ENCODE measurements around the gene TSFM.

The TSFM gene

DNA sequence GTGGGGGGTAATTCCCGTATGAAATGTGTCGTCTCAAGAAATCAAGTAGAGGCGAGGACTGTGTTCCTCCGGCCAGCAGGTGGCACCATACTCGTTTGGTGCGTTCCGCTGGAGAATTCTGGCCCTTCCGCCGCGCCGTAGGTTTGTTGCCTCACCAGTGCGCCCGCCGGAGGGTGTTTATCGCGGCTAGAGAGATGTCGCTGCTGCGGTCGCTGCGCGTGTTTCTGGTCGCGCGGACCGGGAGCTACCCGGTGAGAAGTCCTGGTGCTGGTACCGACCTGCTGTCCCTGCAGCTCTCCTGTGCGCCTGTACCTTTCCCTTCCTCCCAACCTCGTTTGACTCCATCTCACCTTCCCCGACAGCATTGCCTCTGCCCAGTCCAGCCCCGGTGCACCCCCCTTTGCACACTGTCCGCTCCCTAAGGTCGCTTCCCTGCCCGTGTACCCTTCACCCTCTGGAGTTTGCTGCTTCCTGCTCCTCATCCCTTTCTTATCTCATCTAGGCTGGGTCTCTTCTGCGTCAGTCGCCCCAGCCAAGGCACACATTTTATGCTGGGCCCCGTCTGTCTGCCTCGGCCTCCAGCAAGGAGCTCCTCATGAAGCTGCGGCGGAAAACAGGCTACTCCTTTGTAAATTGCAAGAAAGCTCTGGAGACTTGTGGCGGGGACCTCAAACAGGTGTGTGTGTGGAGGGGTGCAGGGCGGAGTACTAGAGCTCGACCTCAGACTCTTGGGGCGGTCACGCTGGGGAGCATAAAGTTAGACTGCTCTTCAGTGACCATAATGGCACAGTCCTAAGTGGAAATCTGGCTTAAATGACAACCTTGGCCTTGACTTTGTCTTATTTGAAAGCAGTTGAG, at the start of gene TSFM:
Gene TSFM (plus strand): TSS at position 180 of the 858 bp plus-strand sequence. CDS start 15 bp downstream, at position 195.
- peak; percentile 82 for DNase-seq (ENCODE audit: low read depth, low spot score)

DNA sequence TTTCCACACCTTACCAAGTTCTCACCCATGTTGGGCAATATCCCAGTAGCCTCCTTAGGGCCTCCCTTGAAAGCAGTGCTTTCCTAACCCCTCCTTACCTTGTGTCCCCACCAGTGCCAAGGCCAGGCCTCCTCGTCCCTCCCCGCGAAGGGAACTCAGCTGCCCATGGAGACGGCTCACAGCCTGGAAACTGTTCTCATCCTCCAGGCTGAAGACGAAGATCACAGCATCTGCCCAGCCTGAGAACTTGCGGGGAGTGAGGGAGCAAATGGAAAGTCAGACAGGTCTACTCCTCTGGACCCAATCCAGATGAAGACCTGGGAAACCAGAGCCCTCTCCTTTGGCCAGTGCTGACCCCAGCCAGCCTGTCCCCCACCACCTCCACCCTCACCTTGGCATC, 48.7 kb upstream of the TSFM start:
- DNase-seq (ENCODE audit: low read depth, low spot score), result no peak

DNA sequence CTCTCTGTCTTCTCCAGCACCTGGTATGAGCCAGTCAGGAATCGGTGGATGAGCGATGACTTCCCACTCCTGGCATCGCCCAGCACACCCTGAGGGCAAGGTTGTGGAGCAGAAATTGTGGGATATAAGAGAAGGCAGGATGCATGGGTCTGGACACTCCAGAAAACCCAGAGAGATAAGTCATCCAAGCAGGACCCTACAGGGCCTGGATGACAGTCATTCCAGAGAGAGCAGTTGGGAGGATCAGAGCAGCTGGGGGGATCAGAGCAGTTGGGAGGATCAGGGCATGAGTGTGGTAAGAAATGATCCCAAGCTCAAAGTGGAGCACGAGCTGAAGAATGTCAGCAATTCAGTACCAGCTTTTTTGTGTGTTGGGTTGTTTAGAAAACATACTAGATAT, 48.0 kb upstream of the TSFM start:
- DNase-seq (ENCODE audit: low read depth, low spot score), result no peak

DNA sequence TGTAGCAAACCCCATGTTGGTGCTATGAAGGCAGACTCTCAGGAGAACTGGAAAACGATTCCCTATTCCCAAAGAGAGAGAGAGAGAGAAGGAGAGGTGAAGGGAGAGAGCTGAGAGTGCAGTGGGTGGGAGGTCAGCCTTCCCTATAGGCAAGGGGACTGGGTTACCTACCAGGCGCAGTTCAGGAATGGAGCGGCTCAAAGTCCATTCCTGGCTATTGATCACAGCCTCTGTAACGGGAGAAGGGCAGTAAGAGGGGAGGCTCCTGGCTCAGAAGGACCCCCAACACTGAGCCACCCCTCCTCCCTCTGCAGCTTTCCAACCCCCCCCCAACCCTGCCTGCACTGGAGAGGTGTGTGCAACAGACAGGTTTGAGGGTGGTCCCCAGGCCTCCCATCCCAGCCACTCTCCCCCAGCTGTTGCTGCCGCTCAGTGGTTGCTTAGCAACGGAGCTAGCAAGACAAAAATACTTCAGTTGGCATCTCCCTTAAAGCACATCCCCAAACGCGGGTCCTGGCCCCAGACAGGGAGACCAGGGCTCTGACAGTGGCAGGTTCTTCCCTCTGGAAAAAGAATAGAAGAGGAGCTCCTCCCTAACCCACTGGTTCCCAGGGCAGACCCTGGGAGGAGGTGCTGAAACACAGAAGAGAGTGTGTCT, 47.3 kb upstream of the TSFM start:
- DNase-seq (ENCODE audit: low read depth, low spot score), result no peak

DNA sequence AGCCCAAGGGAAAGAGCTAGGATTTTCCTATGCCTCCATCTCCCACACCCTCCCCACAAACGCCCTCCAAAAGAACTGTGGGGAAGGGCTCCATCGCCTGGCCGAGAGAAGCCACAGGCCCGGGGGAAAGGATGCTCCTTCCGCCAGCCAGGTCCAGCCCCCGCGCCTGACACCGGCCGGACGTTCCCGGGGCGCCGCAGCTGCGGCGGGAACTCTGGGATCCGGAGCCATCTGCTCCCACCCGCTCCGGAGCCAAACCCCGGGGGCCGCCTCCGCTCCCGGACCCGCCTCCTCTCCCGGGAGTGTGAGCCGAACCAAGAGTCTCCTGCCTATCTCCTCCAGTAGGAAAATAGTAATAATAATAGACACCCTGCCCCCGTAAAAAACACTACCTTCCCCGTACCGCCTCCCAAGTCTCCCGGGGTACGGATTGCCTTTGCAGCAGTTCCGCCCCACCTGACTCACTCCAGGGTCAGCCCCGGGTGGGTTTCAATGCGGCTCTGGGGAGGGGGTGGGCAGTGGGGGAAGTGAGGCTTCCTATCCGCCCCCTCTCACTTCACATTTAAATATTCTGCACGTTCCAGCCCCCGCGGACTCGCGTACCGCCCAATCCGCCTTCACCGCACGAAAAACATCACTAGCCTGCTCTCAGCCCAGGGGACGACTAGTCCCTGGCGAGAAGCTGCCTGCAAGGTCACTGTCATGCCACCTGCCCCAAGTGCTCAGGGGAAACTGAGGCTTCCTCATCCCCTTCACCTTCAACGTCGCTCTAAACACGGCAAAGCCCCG, 46.4 kb upstream of the TSFM start:
- no peak for DNase-seq (ENCODE audit: low read depth, low spot score)

DNA sequence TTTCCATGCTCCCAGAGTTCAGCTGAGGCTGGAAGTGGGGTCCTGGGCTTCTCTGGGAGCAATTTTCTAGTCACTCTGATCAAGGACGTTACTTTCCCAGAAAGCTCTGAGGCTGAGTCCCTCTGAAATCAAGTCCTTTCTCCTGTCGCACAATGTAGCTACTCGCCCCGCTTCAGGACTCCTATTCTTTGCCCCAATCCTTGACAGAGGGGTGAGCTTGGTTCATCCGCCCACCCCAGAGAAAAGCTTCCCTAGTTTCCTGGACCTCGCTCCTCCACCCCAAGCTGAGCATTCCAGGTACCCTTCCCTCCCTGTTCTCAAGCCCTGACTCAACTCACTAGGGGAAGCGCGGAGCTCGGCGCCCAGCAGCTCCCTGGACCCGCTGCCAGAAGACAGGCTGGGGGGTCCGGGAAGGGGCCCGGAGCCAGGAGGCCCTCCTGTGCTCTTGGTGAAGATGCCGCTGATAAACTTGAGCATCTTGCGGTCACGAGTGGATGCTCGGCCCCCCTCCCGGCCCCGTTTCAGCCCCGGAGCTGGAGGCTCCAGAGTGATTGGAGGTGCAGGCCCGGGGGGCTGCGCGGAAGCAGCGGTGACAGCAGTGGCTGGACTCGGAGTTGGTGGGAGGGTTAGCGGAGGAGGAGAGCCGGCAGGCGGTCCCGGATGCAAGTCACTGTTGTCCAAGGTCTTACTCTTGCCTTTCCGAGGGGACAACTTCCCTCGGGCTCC, 45.7 kb upstream of the TSFM start:
- no peak for DNase-seq (ENCODE audit: low read depth, low spot score)

DNA sequence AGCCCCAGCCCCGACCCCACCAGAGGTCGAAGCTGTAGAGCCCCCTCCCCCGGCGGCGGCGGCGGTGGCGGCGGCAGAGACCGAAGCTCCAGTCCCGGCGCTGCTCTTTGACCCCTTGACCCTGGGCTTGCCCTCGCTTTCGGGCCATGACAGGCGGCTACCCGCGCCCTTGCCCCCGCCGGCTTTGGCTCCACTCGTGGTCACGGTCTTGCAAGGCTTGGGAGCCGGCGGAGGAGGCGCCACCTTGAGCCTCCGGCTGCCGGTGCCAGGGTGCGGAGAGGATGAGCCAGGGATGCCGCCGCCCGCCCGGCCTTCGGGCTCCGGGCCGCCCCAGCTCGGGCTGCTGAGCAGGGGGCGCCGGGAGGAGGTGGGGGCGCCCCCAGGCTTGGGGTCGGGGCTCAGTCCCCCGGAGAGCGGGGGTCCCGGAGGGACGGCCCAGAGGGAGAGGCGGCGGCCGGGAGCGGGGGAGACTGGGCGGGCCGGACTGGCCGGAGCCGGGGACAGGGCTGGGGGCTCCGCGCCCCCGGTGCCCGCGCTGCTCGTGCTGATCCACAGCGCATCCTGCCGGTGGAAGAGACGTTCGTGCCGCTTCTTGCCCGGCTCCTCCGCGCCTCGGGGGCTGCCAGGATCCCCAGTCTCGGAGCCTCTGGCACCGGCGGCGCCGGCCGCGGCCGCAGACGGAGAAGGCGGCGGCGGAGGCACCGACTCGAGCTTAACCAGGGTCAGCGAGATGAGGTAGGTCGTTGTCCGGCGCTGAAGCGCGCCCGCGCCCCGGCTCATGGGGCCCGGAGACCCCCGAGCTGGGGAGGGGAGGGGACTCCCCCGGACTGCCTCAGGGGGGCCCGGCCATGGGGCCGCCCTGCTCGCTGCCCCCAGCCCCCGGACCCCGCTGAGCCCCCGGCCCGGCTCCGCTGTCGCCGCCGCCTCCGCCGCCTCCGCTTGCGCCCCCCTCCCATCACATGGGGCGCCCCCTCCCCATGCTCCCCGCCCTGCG, 44.8 kb upstream of the TSFM start:
- DNase-seq (ENCODE audit: low read depth, low spot score), result no peak

DNA sequence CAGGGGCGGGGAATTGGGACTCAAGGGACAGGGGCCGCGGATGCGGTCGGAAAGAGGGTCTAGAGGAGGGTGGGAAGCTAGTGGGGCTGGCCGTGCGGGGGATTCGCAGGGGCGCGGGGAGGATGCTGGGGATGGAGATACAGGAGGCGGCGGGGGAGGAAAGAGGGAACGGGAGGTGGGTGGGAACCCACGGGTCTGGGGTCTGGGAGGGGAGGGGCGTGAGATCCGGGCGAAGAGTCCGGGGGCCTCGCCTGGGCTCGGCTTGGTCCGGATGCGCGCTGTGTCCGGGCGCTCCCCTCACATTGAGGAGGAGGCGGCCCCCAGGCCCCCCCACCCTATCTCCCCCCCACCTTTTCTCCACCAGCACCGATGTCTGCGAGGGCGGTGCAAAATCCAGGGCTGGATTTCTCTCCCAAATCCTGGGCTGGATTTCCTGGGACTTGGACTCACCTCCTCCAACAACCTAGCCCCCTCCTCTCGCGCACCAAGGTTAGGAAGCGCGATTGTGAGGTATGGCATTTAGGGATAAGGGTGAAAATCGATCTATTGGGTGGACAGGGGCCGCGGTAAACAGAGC, 43.8 kb upstream of the TSFM start, which contains the start of gene AGAP2:
Gene AGAP2 (minus strand): TSS at position 82 of the 577 bp plus-strand sequence. CDS start 496 bp downstream, outside the sequence.
- no peak for DNase-seq (ENCODE audit: low read depth, low spot score)

DNA sequence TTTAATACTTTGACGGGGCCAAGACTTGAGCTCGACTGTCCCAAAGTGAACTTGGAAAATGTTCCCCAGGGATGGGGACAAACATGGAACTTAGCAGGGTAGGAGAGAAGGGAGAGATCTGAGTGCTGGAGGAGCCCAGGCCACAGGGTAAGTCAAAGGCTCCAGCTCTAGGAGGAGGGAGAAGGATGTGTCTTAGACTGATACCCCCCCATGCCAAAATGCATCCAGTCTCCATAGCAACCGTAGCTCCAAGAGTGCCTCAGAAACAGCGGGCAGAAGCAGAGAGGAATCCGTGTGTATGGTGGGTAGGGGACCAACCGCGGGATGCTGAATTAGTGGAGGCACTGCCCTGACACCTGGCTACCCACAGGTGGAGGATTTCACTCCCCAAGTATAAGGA, 43.2 kb upstream of the TSFM start:
- no peak for DNase-seq (ENCODE audit: low read depth, low spot score)

DNA sequence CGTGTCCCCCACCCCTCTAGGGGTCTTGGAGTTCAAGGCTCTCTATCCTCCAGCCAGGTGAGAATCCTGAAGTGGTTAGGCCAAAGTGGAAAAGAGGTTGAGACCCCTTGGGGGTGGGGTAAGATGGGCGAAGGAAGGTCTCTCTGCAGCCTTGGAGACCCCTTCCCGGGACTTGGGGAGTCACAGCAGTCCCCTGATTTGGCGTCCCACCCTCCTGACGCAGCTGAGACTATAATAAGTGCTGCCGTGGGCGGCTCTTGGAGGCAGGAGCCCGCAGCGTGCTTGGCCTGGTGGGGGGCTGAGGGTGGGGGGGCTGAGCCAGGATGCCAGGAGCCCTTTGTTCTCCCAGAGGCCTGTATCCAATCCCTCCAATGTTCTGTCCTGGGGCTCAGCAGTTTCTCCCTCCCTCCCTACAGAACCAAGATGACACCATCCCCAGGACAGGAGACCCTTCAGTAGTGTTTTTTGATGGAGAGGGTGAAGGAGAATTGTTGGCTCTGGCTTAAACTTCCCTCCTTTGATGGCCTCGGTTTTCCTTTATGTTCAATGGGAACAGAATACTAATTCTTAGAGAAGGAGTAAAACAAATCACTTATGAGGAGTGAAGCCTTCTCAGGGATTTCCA, 42.6 kb upstream of the TSFM start:
- no peak for DNase-seq (ENCODE audit: low read depth, low spot score)

DNA sequence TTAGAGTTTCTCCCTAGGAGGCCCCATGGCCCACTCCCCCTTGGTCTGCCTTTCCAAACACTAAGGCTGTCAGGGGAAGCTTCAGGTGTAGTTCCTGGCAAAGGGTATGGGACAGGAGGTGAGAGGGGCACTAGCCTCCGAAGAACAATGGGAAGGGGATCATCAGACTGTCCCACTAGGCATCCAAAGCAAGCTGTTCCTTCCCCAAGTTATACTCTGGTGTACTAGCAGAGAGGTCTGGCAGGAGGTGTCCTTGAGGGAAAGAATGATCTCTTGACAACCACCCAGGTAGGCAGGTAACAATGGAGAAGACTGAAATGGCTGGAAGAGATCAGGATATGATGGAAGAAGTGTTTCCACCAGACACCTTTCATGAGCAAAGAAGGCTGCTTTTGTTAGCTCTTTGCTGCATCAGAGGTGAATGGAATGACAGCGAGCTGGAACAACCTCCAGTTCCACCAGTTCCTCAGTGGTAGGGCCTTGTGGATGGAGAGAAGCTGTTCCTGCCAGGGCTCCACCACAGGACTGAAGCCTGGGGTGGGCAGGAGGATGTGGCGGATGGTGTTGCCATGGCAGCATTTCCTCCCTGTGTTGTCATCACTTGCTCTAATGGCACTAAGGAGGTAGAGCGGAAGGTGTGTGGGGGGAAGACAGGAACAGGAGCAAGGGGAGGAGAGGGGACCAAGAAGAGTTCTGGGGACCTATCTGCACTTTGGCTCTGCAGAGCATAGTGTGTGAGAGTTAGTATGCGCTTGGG, 41.8 kb upstream of the TSFM start:
- DNase-seq (ENCODE audit: low read depth, low spot score), result no peak

DNA sequence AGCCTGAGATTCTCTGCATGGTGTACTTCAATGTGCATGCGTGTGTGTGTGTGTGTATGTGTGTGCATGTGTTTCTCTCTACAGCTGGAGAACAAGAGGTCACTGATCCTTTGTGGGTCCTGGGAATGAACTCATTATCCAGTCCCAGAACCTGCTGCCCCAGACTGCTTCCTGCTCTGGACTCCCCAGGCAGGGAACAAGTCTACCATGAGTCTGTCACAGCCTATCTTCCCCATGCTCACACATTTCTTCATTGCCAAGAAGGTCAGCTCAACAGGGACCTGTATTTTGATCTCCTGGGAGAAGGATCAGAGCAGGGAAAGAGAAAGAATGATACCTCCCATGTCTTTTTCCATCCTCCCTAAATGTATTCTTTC, 41.2 kb upstream of the TSFM start:
- DNase-seq (ENCODE audit: low read depth, low spot score), result no peak

DNA sequence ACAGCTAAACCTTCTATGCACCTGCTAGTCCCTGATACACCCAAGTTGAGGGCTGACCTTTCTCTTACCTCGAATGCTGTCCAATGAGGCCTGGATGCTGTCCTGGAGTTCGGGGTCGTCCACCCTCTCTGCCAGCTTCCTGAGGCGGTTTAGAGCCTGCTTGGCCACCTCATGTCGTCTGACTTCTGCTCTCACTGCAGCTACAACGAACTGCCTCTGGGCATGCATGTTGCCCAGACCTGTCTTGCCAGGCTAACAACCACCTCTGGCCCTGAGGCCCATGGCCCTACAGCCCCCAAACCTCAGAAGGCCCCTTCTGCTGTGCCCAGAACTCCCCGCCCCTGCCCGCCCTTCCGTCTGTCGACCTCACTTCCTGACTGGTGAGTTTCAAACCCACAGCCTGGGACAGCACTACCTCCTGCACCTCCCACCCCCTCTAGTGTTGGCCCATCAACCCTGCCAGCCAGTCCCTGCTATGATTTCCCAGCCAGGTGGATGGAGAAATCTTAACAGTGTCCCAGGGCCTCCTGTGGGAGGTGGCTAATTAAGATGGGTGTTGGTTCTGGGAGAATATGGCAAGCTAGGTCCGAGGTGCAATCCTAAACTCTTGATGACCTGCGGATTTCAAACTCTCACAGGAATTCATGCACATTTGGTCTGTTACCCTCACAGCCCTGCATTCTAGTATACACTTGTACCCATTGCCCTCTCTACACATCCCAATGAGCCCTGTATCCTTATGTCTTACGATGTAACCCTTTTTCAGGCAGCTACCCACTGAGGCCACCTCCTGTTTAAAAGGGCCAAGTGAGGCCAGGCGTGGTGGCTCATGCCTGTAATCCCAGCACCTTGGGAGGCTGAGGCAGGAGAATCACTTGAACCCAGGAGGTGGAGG, 40.5 kb upstream of the TSFM start:
- DNase-seq (ENCODE audit: low read depth, low spot score), result no peak

DNA sequence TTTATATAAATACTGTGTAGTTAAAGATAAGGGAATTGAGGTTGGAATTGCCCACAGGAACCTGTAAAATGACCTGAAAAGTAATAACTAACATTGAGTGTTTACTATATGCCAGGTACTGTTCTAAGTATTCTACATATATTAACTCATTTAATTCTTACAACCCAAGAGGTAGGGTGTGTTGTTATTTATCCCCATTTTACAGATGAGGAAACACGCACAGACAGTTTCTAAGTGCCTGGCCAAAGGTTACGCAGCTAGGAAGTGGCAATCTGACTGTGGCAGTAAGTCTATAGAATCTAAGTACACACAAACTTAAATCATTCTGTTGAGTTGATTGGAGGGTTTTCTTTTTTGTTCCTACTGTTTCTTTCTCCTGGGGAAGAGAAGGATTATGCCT, 38.8 kb upstream of the TSFM start:
- DNase-seq (ENCODE audit: low read depth, low spot score), result no peak

DNA sequence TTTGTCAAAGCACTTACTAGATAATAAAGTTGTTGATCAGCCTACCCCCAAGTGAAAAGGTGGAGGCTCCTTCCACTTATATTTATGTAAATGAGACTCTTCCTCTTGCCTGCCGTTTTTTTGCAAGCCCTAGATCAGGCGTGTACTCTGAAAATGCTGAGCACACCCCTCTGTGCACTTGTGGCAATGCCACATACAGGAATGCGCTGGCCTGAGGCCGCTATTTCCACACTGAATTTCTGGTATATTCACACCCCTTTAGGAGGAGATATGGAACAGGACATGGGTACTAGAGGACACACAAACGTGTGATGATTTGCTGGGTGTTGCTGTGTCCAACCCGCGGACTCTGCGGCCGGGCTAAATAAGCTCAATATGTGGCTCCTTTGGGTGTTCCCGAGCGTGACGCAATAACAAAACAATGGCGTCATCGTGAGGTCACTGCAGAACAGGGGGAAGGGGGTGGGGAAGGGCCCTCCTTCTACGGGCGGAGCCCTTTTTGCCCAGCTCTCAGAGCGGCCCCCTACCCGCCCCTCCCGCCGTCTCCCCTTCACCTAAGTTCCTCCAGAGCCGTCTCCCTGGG, 38.3 kb upstream of the TSFM start:
- no peak for DNase-seq (ENCODE audit: low read depth, low spot score)

DNA sequence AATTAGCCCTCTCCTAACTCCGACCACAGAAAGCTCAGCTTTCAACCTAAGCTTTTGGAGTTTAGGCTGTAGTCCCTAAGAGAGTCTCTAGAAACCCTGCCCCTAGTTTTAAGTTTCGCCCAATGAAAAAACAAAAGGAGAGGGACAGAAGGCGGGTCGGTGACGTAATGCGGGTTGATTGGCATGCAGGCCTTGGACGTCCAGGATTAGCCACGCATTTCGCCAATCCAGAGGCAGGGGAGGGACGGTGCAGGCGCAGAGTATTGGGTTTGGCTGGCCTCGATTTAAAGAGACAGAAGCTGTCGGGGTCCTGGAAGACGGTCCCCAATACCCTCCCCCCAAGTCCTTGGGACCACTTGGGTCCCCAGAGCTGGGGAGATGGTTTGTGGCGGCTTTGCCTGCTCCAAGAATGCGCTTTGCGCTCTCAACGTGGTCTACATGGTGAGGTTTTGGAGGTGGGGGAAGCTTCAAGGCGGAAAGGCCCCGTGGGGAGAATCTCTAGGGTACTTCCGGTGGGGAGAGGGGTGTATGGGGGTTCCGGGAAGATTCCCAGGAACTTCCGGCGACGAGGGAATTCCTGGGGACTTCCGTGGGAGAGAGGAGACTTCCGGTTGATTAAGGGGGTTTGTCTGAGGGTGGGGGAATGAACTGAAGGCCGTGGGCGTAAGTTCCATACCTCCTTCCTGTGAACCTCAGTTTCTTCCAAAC, 37.7 kb upstream of the TSFM start, which contains the start of gene TSPAN31:
Gene TSPAN31 (plus strand): TSS at position 263 of the 708 bp plus-strand sequence. CDS start 116 bp downstream, at position 379.
- peak; percentile 92 for DNase-seq (ENCODE audit: low read depth, low spot score)

DNA sequence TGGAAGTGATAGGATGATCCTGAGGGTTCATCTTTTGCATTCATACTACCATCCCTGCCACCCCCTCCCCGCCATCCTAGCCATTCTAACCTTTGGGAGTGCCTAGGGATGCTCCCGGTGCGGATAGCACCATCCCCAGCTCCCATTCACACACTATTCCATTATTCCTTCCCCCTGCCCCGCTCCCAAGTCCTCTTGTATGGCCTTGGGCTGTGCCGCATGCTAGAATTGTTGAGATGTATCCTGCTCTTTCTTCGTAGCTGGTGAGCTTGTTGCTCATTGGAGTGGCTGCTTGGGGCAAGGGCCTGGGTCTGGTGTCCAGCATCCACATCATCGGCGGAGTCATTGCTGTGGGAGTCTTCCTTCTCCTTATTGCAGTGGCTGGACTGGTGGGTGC, 37.1 kb upstream of the TSFM start:
- DNase-seq (ENCODE audit: low read depth, low spot score), result no peak

Measured in iPS DF 19.7 (cell line).